Kidney (tissue), 14 donors: ENCODE measurements around the gene SLC4A5. TPM values are rescaled to one million over a fixed set of nuclear protein-coding genes. Genes with fewer than 3 reads are reported as not detected.

Experiments used
- DNase-seq, 5 donors: peaks; one replicate each; pipeline ENCODE4 v3.0.0-alpha.2; 2013 to 2020
- FAIRE-seq: peaks from 2 replicates; lab custom pipeline; 2012; peaks lifted over from hg19 to GRCh38; lab: Jason Lieb, UNC
- H3K27ac ChIP-seq, 2 donors: one replicate each; pipeline ENCODE4 v1.7.0; 2013; ENCODE audit warnings: low read depth in 2 of 2, low read length in 2 of 2, inconsistent platforms in 1 of 2
- H3K27me3 ChIP-seq: one replicate; pipeline ENCODE4 v1.7.1; 2013; ENCODE audit warnings: low read length, inconsistent platforms; ENCODE audit not compliant: control insufficient read depth, insufficient read depth
- H3K36me3 ChIP-seq, 3 donors: one replicate each; pipeline versions ENCODE4 v1.7.0 to v1.7.1; 2013; ENCODE audit warnings: low read length in 3 of 3, control low read depth in 1 of 3, inconsistent platforms in 1 of 3; ENCODE audit not compliant: insufficient read depth in 3 of 3, control insufficient read depth in 2 of 3
- H3K4me1 ChIP-seq, 3 donors: one replicate each; pipeline versions ENCODE4 v1.7.0 to v1.7.1; 2013; ENCODE audit warnings: low read length in 3 of 3, inconsistent platforms in 1 of 3, low read depth in 1 of 3; ENCODE audit not compliant: control insufficient read depth in 2 of 3, insufficient read depth in 2 of 3
- H3K4me3 ChIP-seq, 3 donors: one replicate each; pipeline versions ENCODE4 v1.7.0 to v1.8.1; 2013; ENCODE audit warnings: low read length in 3 of 3, control low read depth in 1 of 3, inconsistent platforms in 1 of 3
- H3K9ac ChIP-seq, 3 donors: one replicate each; pipeline versions ENCODE4 v1.7.0 to v1.7.1; 2013; ENCODE audit warnings: low read length in 3 of 3, control low read depth in 1 of 3, inconsistent platforms in 1 of 3
- H3K9me3 ChIP-seq, 3 donors: one replicate each; pipeline versions ENCODE4 v1.7.0 to v1.7.1; 2013; ENCODE audit warnings: low read length in 3 of 3, control low read depth in 1 of 3, inconsistent platforms in 1 of 3; ENCODE audit not compliant: control insufficient read depth in 2 of 3, insufficient read depth in 1 of 3
- CTCF ChIP-seq: IDR thresholded peaks from 3 replicates; pipeline ENCODE4 v1.5.1; 2012; ENCODE audit warnings: mild to moderate bottlenecking, moderate library complexity, borderline replicate concordance; ENCODE audit not compliant: insufficient read depth; ENCODE audit errors: extremely low read depth
- intact Hi-C: fragments of 100-400 bp; cut with DNase I; formaldehyde crosslinking; loops from one replicate; pipeline ENCODE4 v1.11.1; 2022
- polyA plus RNA-seq: library from polyadenylated mRNA; stranded (reverse); fragments of 350-450 nt; fragmentation: Illumina TruSeq; extraction: RNeasy Lipid Tissue Mini Kit (QIAGEN cat#74804); gene quantifications from one replicate; pipeline ENCODE4 v1.2.3, GENCODE V29; 2014; ENCODE audit warnings: low read depth, low replicate concordance; ENCODE audit not compliant: insufficient read depth
- total RNA-seq: library from RNA; stranded (reverse); fragmentation: NEBNext Ultra II Directional; extraction: Animal tissue kit (Norgen Biotek cat#: 25700); gene quantifications from one replicate; pipeline ENCODE4 v1.2.1, GENCODE V29; 2021
- donor health status: control.
- donor health status: control.
- donor health status: control.
- donor health status: control.
- donor health status: control.
- donor health status: DM: yes; HTN: yes; CAD: no.
- donor health status: Normal renal cell carcinoma (clear cell type).

Gene SLC4A5
- total and polyA plus RNA-seq, 2 donors from 2014 or later = 1.1 to 5.2 TPM

GRCh38 chr2:74249406-74250122, 93.7 kb downstream of the SLC4A5 start:
- intact Hi-C loops = no loop called here
- no peak for FAIRE-seq
- Histone ChIP-seq H3K27me3 (no peaks in the 10 kb centered on the region), H3K27ac (no peak overlapping the region), H3K4me1 (no peaks in the 10 kb centered on the region), H3K9ac (no peak overlapping the region), H3K9me3 (no peaks in the 10 kb centered on the region), H3K36me3 (no peaks in the 10 kb centered on the region), H3K4me3 (no peak overlapping the region)
- DNase-seq = no peak
- TF ChIP-seq CTCF = no peak

GRCh38 chr2:74246496-74247195, 96.6 kb downstream of the SLC4A5 start:
- intact Hi-C loops = no loop called here
- FAIRE-seq (no peak), DNase-seq (no peak)
- Histone ChIP-seq H3K9ac (no peak overlapping the region), H3K27ac (no peak overlapping the region), H3K9me3 (no peaks in the 10 kb centered on the region), H3K27me3 (no peaks in the 10 kb centered on the region), H3K4me1 (no peaks in the 10 kb centered on the region), H3K36me3 (no peaks in the 10 kb centered on the region), H3K4me3 (no peak overlapping the region)
- no peak for TF ChIP-seq CTCF

GRCh38 chr2:74244286-74244685, 98.9 kb downstream of the SLC4A5 start:
- no peak for FAIRE-seq

More at GRCh38 chr2:74244286-74244685, 98.9 kb downstream of the SLC4A5 start:
- Histone ChIP-seq H3K36me3 (no peaks in the 10 kb centered on the region), H3K4me3 (no peak overlapping the region), H3K4me1 (no peaks in the 10 kb centered on the region), H3K27ac (no peak overlapping the region), H3K9me3 (no peaks in the 10 kb centered on the region), H3K9ac (no peak overlapping the region), H3K27me3 (no peaks in the 10 kb centered on the region)
- DNase-seq = no peak
- no peak for TF ChIP-seq CTCF
- intact Hi-C loops = no loop called here
